Measurements from ENCODE around the gene CISD1. TPM values are rescaled to one million over a fixed set of nuclear protein-coding genes. Genes with fewer than 3 reads are reported as not detected.

Gene CISD1
- total and polyA plus RNA-seq, 9 of the 15 experiments (the other 6 are each of a cell fraction or from before 2014, with no cell fraction given): 35.8 to 342 (median 118) TPM

- TF ChIP-seq ZBTB40 (IDR thresholded peaks at IDR 0.05) (peak; percentile 44; the same call in 1 of the 2 replicates), ZBTB40 (CRISPR knock-in tag; IDR thresholded peaks at IDR 0.05) (no peak), GABPB1 (CRISPR knock-in tag; IDR thresholded peaks at IDR 0.05) (0 out of 2 replicates have a peak, but pooled peaks have one; percentile 20), ZSCAN29 (IDR thresholded peaks at IDR 0.05) (peak; percentile 96), ATF3 (IDR thresholded peaks at IDR 0.05) (peak; percentile 49), ATF3 (CRISPR knock-in tag; conservative IDR thresholded peaks at IDR 0.05) (no peak), CBFB (CRISPR knock-in tag; IDR thresholded peaks at IDR 0.05) (no peak), CEBPG (CRISPR knock-in tag; IDR thresholded peaks at IDR 0.05) (no peak), CEBPG (tag; conservative IDR thresholded peaks at IDR 0.05 in 1 of 2, IDR thresholded peaks at IDR 0.05 in 1 of 2) (peak; percentile 30 to 43; a peak in 2 of 4 replicates), MAFK (IDR thresholded peaks at IDR 0.05; ENCODE audit: low read length) (0 out of 2 replicates have a peak, but pooled peaks have one; percentile 3), PHTF2 (CRISPR knock-in tag; IDR thresholded peaks at IDR 0.05) (no peak)
Measured at GRCh38 chr10:58266003-58266825, 2.7 kb upstream of the CISD1 start (continued).
